Measurements from ENCODE around the gene ADCY3.
"Not testable (repeated sequence)": the region's sequence is repeated elsewhere in the genome, so short reads cannot be mapped to it uniquely, and the experiment has no call there.

Gene ADCY3

GRCh38 chr2:24837996-24838513 lies 82.0 kb downstream of the ADCY3 start:
- DNase-seq (no peak), ATAC-seq (ENCODE audit: insufficient read depth, low read depth) (no peak)
- Histone ChIP-seq H3K9ac (ENCODE audit: low read depth, low read length) (no peak overlapping the region), H4K20me1 (ENCODE audit: insufficient read depth, low read length) (peaks cover 4% of the 10 kb centered on the region; the same call in 1 of the 2 replicates), H3K4me2 (ENCODE audit: insufficient read depth, low read length) (no peak overlapping the region), H3K9me3 (ENCODE audit: insufficient read depth, low read length, severe bottlenecking) (no peaks in the 10 kb centered on the region), H3K36me3 (ENCODE audit: insufficient read depth, low read length) (peaks cover 86% of the 10 kb centered on the region), H3K4me1 (ENCODE audit: insufficient read depth, low read length) (no peaks in the 10 kb centered on the region), H3K79me2 (ENCODE audit: insufficient read depth, low read length) (no peaks in the 10 kb centered on the region), H3K27me3 (ENCODE audit: insufficient read depth, low read length, poor library complexity) (no peaks in the 10 kb centered on the region), H3K27ac (ENCODE audit: low read length) (no peak overlapping the region), H3K4me3 (ENCODE audit: low read depth in 1 of 2, low read length in 2 of 2) (no peak overlapping the region), H2AFZ (ENCODE audit: low read depth, low read length) (no peak overlapping the region)
- TF ChIP-seq CTCF (IDR thresholded peaks at IDR 0.05; ENCODE audit: borderline replicate concordance, extremely low read depth, low read length, poor library complexity, severe bottlenecking) (no peak), EZH2 (IDR thresholded peaks at IDR 0.05; ENCODE audit: borderline replicate concordance, low read depth, low read length, severe bottlenecking) (no peak)

DNA sequence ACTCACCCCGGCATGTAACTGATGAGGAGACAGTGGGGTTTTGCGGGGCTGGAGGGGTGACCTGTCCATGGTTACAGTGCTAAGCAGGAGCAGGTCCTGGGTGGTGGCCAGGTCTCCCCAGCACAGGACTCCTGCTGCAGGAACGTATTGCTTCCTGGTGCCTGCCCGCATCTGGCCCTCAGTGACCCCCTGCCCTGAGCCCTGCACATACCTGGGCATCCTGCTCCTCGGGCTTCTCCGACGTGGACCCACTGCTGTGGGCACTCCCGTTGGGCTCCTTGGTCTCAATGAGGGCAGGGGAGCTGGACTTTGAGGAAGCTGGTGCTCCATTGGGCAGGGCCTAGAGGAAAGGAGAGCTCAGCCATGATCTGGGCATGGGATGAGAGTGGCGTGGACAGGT lies 83.3 kb downstream of the ADCY3 start:
- H3K4me3 ChIP-seq (ENCODE audit: low read depth in 1 of 2, low read length in 2 of 2): no peak overlapping the region
- no peaks in the 10 kb centered on the region for H3K9me3 ChIP-seq (ENCODE audit: insufficient read depth, low read length, severe bottlenecking)
- H3K4me2 ChIP-seq (ENCODE audit: insufficient read depth, low read length): no peak overlapping the region
- no peak overlapping the region for H3K9ac ChIP-seq (ENCODE audit: low read depth, low read length)
- H3K36me3 ChIP-seq (ENCODE audit: insufficient read depth, low read length): peaks cover 83% of the 10 kb centered on the region
- H3K27me3 ChIP-seq (ENCODE audit: insufficient read depth, low read length, poor library complexity): no peaks in the 10 kb centered on the region
- H3K79me2 ChIP-seq (ENCODE audit: insufficient read depth, low read length): no peaks in the 10 kb centered on the region
- TF ChIP-seq EZH2 (IDR thresholded peaks at IDR 0.05; ENCODE audit: borderline replicate concordance, low read depth, low read length, severe bottlenecking) (no peak), CTCF (IDR thresholded peaks at IDR 0.05; ENCODE audit: borderline replicate concordance, extremely low read depth, low read length, poor library complexity, severe bottlenecking) (no peak)
- peaks cover 7% of the 10 kb centered on the region for H4K20me1 ChIP-seq (ENCODE audit: insufficient read depth, low read length)
- H2AFZ ChIP-seq (ENCODE audit: low read depth, low read length): no peak overlapping the region
- no peaks in the 10 kb centered on the region for H3K4me1 ChIP-seq (ENCODE audit: insufficient read depth, low read length)
- no peak for ATAC-seq (ENCODE audit: insufficient read depth, low read depth)
- no peak overlapping the region for H3K27ac ChIP-seq (ENCODE audit: low read length)
- no peak for DNase-seq

GRCh38 chr2:24836206-24836605 lies 83.8 kb downstream of the ADCY3 start:
- TF ChIP-seq EZH2 (IDR thresholded peaks at IDR 0.05; ENCODE audit: borderline replicate concordance, low read depth, low read length, severe bottlenecking) (no peak), CTCF (IDR thresholded peaks at IDR 0.05; ENCODE audit: borderline replicate concordance, extremely low read depth, low read length, poor library complexity, severe bottlenecking) (no peak)
- Histone ChIP-seq H4K20me1 (ENCODE audit: insufficient read depth, low read length) (peaks cover 4% of the 10 kb centered on the region), H3K36me3 (ENCODE audit: insufficient read depth, low read length) (peaks cover 81% of the 10 kb centered on the region), H3K4me2 (ENCODE audit: insufficient read depth, low read length) (no peak overlapping the region), H2AFZ (ENCODE audit: low read depth, low read length) (no peak overlapping the region), H3K4me3 (ENCODE audit: low read depth in 1 of 2, low read length in 2 of 2) (no peak overlapping the region), H3K9me3 (ENCODE audit: insufficient read depth, low read length, severe bottlenecking) (no peaks in the 10 kb centered on the region), H3K4me1 (ENCODE audit: insufficient read depth, low read length) (no peaks in the 10 kb centered on the region), H3K9ac (ENCODE audit: low read depth, low read length) (no peak overlapping the region), H3K27me3 (ENCODE audit: insufficient read depth, low read length, poor library complexity) (no peaks in the 10 kb centered on the region), H3K27ac (ENCODE audit: low read length) (no peak overlapping the region), H3K79me2 (ENCODE audit: insufficient read depth, low read length) (no peaks in the 10 kb centered on the region)
- DNase-seq: no peak
- no peak for ATAC-seq (ENCODE audit: insufficient read depth, low read depth)

- not testable (repeated sequence) for H3K27ac ChIP-seq (ENCODE audit: low read length); H4K20me1 ChIP-seq (ENCODE audit: insufficient read depth, low read length); H3K4me2 ChIP-seq (ENCODE audit: insufficient read depth, low read length); ATAC-seq (ENCODE audit: insufficient read depth, low read depth); H2AFZ ChIP-seq (ENCODE audit: low read depth, low read length); DNase-seq; H3K27me3 ChIP-seq (ENCODE audit: insufficient read depth, low read length, poor library complexity); H3K79me2 ChIP-seq (ENCODE audit: insufficient read depth, low read length); H3K9ac ChIP-seq (ENCODE audit: low read depth, low read length); H3K4me3 ChIP-seq (ENCODE audit: low read depth in 1 of 2, low read length in 2 of 2); H3K4me1 ChIP-seq (ENCODE audit: insufficient read depth, low read length); H3K9me3 ChIP-seq (ENCODE audit: insufficient read depth, low read length, severe bottlenecking)
- peaks cover 81% of the 10 kb centered on the region for H3K36me3 ChIP-seq (ENCODE audit: insufficient read depth, low read length)
Measured at GRCh38 chr2:24835411-24835810, 84.6 kb downstream of the ADCY3 start.

Measured in DND-41 (cell line).